Transverse colon (tissue), 4 donors: ENCODE results near the gene CENPQ. TPM values are rescaled to one million over a fixed set of nuclear protein-coding genes. Genes with fewer than 3 reads are reported as not detected.

Experiments used
- DNase-seq: peaks from one replicate; pipeline ENCODE4 v3.0.0-alpha.2; 2019
- H3K27ac ChIP-seq, 4 donors: fragments of 200-600 bp; sonication (generic); 2 replicates each; pipeline ENCODE4 v1.5.1; 2016 to 2018; ENCODE audit warnings: inconsistent platforms in 4 of 4
- H3K27me3 ChIP-seq: fragments of 200-600 bp; sonication (generic); 2 replicates; pipeline ENCODE4 v1.5.1; 2017; ENCODE audit warnings: inconsistent platforms
- H3K36me3 ChIP-seq, 4 donors: fragments of 200-600 bp; sonication (generic); 2 replicates each; pipeline ENCODE4 v1.5.1; 2017 to 2019; ENCODE audit warnings: inconsistent platforms in 4 of 4
- H3K4me1 ChIP-seq, 4 donors: fragments of 200-600 bp; sonication (generic); 2 replicates each; pipeline ENCODE4 v1.5.1; 2017 to 2020; ENCODE audit warnings: inconsistent platforms in 4 of 4
- H3K4me3 ChIP-seq, 4 donors: fragments of 200-600 bp; sonication (generic); 1 replicate in 1 of 4; 2 replicates in 3 of 4; pipeline versions ENCODE4 v1.5.1 to v1.6.1; 2017 to 2019; ENCODE audit warnings: inconsistent platforms in 4 of 4
- H3K9me3 ChIP-seq, 2 donors: fragments of 200-600 bp; sonication (generic); 2 replicates each; pipeline ENCODE4 v1.5.1; 2017 to 2019; ENCODE audit warnings: inconsistent platforms in 2 of 2
- EP300 ChIP-seq: sonication (generic); formaldehyde crosslinking; IDR thresholded peaks from one replicate; pipeline ENCODE4 v1.6.1; 2017; ENCODE audit warnings: antibody characterized with exemption, low read depth
- POLR2A ChIP-seq: fragments of 450-650 bp; IDR thresholded peaks from one replicate; pipeline ENCODE4 v1.6.1; 2016; ENCODE audit warnings: antibody characterized with exemption, mild to moderate bottlenecking, moderate library complexity
- POLR2AphosphoS5 ChIP-seq, 3 donors: sonication (generic); formaldehyde crosslinking; IDR thresholded peaks; one replicate each; pipeline ENCODE4 v1.6.1; 2016; ENCODE audit warnings: antibody characterized with exemption in 3 of 3
- WGBS, 2 donors: methylation state at CpG; one replicate each; pipeline ENCODE4 v1.1.5; 2018; ENCODE audit warnings: low coverage in 1 of 2; 5-methylcytosine and 5-hydroxymethylcytosine counted together
- in situ Hi-C, 4 donors: fragments of 200-750 bp; cut with MboI; loops; one replicate each; pipeline versions ENCODE4 v1.15.0 to v1.15.1; 2017; ENCODE audit warnings: low sequenced_read_pairs in 3 of 4, low pct_ligation_motif_present in 1 of 4, low pct_unique_long_range_greater_than_20kb in 1 of 4
- intact Hi-C: fragments of 100-400 bp; cut with DNase I; formaldehyde crosslinking; loops from one replicate; pipeline ENCODE4 v1.15.1; 2023; ENCODE audit warnings: low total_unique reads
- total RNA-seq, 4 donors: library from RNA; depleted of rRNA; stranded (reverse); fragments of >200 nt; gene quantifications; one replicate each; pipeline ENCODE4 v1.1.0, GENCODE V29; 2016
- TF ChIP-seq, protein P1 (sequence below), 5 experiments: fragments of 200-600 bp in 3 of 5; fragments of 450-650 bp in 2 of 5; sonication (generic) in 3 of 5; IDR thresholded peaks; 1 replicate in 2 of 5; 2 replicates in 3 of 5; pipeline ENCODE4 v1.5.1; 2016 to 2017; ENCODE audit warnings: antibody characterized with exemption in 5 of 5, inconsistent platforms in 3 of 5, mild to moderate bottlenecking in 2 of 5, moderate library complexity in 1 of 5

CENPQ gene
- total RNA-seq, 4 donors from 2014 or later: 1.7 to 3.0 (median 2.9) TPM; not detected in 1

DNA sequence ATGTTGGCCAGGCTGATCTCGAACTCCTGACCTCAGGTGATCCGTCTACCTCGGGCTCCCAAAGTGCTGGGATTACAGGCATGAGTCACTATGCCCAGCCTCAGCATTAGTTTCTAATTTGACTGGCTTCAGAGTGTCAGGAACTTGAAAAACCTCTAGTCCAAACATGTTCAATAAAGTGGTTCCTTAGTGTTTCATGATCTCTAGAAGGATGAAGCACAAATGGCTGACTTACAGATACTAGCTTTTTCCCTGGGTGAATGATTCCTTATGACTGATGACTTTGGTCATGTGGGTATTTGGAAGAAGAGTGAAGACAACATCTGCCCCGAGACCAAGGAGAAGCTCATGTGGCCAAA is 53.0 kb downstream of the CENPQ start:
- Histone ChIP-seq H3K9me3 (no peaks in the 10 kb centered on the region), H3K4me3 (no peak overlapping the region), H3K4me1 (no peaks in the 10 kb centered on the region), H3K27me3 (no peaks in the 10 kb centered on the region), H3K27ac (no peak overlapping the region), H3K36me3 (no peaks in the 10 kb centered on the region)
- WGBS, 2 donors: 73 to 85% methylated on average over 3 to 4 of the region's 4 CpGs
- in situ Hi-C loops (no loop called here), intact Hi-C loops (no loop called here)
- DNase-seq: no peak
- TF ChIP-seq POLR2A: no peak
- TF ChIP-seq EP300: no peak
- TF ChIP-seq, protein P1, sequence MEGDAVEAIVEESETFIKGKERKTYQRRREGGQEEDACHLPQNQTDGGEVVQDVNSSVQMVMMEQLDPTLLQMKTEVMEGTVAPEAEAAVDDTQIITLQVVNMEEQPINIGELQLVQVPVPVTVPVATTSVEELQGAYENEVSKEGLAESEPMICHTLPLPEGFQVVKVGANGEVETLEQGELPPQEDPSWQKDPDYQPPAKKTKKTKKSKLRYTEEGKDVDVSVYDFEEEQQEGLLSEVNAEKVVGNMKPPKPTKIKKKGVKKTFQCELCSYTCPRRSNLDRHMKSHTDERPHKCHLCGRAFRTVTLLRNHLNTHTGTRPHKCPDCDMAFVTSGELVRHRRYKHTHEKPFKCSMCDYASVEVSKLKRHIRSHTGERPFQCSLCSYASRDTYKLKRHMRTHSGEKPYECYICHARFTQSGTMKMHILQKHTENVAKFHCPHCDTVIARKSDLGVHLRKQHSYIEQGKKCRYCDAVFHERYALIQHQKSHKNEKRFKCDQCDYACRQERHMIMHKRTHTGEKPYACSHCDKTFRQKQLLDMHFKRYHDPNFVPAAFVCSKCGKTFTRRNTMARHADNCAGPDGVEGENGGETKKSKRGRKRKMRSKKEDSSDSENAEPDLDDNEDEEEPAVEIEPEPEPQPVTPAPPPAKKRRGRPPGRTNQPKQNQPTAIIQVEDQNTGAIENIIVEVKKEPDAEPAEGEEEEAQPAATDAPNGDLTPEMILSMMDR (IDR thresholded peaks at IDR 0.05): no peak
- no peak for TF ChIP-seq POLR2AphosphoS5 (IDR thresholded peaks at IDR 0.05)

DNA sequence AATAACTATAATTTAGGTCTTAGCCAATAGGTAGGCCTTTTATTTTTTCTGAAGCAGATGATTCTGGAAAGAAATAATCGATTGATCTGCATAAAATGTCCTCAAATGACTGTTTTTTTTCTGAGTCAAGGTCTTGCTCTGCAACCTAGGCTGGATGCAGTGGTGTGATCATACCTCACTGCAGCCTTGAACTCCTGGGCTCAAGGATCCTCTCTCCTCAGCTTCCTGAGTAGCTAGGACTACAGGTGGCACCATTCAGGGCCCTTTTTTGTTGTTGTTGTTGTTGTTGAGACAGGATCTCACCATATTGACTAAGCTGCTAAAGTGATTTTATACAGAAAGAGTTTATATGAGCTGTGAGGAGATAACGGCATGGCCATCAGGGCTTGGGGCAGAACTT is 54.7 kb downstream of the CENPQ start:
- H3K36me3 ChIP-seq: no peaks in the 10 kb centered on the region
- TF ChIP-seq POLR2A (no peak), POLR2AphosphoS5 (IDR thresholded peaks at IDR 0.05) (no peak), EP300 (no peak)
- TF ChIP-seq, protein P1 (IDR thresholded peaks at IDR 0.05): no peak
- 78 to 86% methylated on average over 1 to 2 of the region's 2 CpGs for WGBS, 2 donors
- intact Hi-C loops: no loop called here
- no peak for DNase-seq
- in situ Hi-C loops: no loop called here
- H3K4me1 ChIP-seq: peaks cover 0 to 4% (median 0%) of the 10 kb centered on the region in 4 donors
- no peaks in the 10 kb centered on the region for H3K27me3 ChIP-seq
- no peak overlapping the region for H3K4me3 ChIP-seq
- no peak overlapping the region for H3K27ac ChIP-seq
- no peaks in the 10 kb centered on the region for H3K9me3 ChIP-seq

GRCh38 chr6:49519660-49520059 is 56.5 kb downstream of the CENPQ start:
- no peaks in the 10 kb centered on the region for H3K27me3 ChIP-seq
- H3K9me3 ChIP-seq: no peaks in the 10 kb centered on the region
- 80% methylated on average over 1 of the region's 1 CpG; no CpG with 5 or more reads in 1 of the 2 donors for WGBS, 2 donors
- H3K4me1 ChIP-seq: peaks cover 0 to 11% (median 0%) of the 10 kb centered on the region in 4 donors
- intact Hi-C loops (no loop called here), in situ Hi-C loops (no loop called here)
- no peaks in the 10 kb centered on the region for H3K36me3 ChIP-seq
- no peak for DNase-seq
- TF ChIP-seq, protein P1 (IDR thresholded peaks at IDR 0.05): no peak
- no peak for TF ChIP-seq EP300
- no peak for TF ChIP-seq POLR2A
- no peak for TF ChIP-seq POLR2AphosphoS5 (IDR thresholded peaks at IDR 0.05)
- H3K27ac ChIP-seq: no peak overlapping the region
- no peak overlapping the region for H3K4me3 ChIP-seq

DNA sequence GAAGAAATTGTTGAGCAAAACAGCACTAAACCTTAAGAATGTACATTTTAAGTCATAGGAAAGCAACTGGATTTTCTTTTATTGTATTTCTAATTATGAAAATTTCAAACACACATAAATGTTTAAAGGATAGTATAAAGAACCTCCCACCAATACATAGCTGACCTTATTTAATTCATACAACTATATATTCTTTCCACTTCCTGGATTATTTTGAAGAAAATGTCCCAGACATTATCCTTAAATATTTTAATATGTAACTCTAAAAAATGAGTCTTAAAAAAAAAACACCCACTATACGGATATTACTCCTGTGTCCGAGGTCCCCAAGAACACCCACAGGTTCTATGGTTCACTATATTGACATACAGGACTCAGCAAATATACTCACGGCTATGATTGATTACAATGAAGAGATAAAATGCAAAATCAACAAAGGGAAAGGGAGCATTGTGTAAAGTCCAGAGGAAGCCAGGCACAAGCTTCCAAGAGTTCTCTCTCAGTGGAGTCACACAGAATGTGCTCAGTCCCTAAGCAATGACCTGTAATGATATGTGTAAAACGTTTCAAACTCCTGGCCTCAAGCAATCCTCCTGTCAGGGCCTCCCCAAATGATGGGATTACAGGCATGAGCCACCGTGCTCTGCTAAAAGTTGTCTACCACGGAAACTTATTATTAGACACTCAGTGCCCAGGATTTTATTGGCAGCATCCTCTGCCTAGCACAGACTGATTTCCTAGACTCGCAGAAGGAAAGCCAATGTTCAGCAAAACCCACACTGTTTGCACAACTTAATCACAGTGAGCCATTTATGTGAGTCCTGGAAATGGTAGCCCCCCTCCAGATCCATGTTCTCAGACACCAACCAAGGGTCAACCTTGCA is 59.8 kb downstream of the CENPQ start:
- TF ChIP-seq EP300 (no peak), POLR2A (no peak), POLR2AphosphoS5 (IDR thresholded peaks at IDR 0.05) (no peak)
- TF ChIP-seq, protein P1 (IDR thresholded peaks at IDR 0.05): no peak
- intact Hi-C loops: no loop called here
- 51 to 59% methylated on average over 3 to 7 of the region's 7 CpGs for WGBS, 2 donors
- no peak overlapping the region for H3K4me3 ChIP-seq
- peaks cover 0 to 22% (median 5%) of the 10 kb centered on the region in 4 donors for H3K4me1 ChIP-seq
- no peaks in the 10 kb centered on the region for H3K9me3 ChIP-seq
- in situ Hi-C loops: no loop called here
- H3K27ac ChIP-seq: peak overlapping the region; percentile 2 to 68 (median 36)
- H3K27me3 ChIP-seq: no peaks in the 10 kb centered on the region
- peak; percentile 15 for DNase-seq
- no peaks in the 10 kb centered on the region for H3K36me3 ChIP-seq
